Measurements from ENCODE around the gene PFKFB1. TPM values are rescaled to one million over a fixed set of nuclear protein-coding genes. Genes with fewer than 3 reads are reported as not detected.

Gene PFKFB1
- total and polyA plus RNA-seq, 2 donors (not counting 1 experiment from before 2014, with no cell fraction given): under 0.01 TPM; not detected in 1

GRCh38 chrX:54979432-54979831 is 14.6 kb downstream of the PFKFB1 start:
- H3K9me3 ChIP-seq (ENCODE audit: control insufficient read depth, insufficient read depth, low read depth, low read length): no peaks in the 10 kb centered on the region
- H3K4me2 ChIP-seq (ENCODE audit: extremely low read depth, insufficient read depth, low read length): no peak overlapping the region
- no peak overlapping the region for H3K27ac ChIP-seq (ENCODE audit: insufficient read depth, low read length)
- no peaks in the 10 kb centered on the region for H3K4me1 ChIP-seq (ENCODE audit: control insufficient read depth, extremely low read depth, insufficient read depth, low read length)
- DNase-seq (ENCODE audit: low read depth in 2 of 2): no peak
- H3K36me3 ChIP-seq (ENCODE audit: control insufficient read depth, insufficient read depth, low read length): no peaks in the 10 kb centered on the region
- H3K4me3 ChIP-seq (replicated peaks in 1 of 4; ENCODE audit: control extremely low read depth in 1 of 4, insufficient read depth in 1 of 4, low read depth in 3 of 4, low read length in 4 of 4): no peak overlapping the region
- H3K9ac ChIP-seq (ENCODE audit: insufficient read depth, low read length): no peak overlapping the region
- no peaks in the 10 kb centered on the region for H3K79me2 ChIP-seq (ENCODE audit: control insufficient read depth, insufficient read depth, low read length)
- H4K20me1 ChIP-seq (ENCODE audit: control insufficient read depth, extremely low read depth, insufficient read depth, low read length): no peaks in the 10 kb centered on the region
- H2AFZ ChIP-seq (ENCODE audit: low read length): no peak overlapping the region
- TF ChIP-seq CTCF (conservative IDR thresholded peaks at IDR 0.05 in 1 of 2, IDR thresholded peaks at IDR 0.05 in 1 of 2; ENCODE audit: low read depth in 1 of 2, low read length in 2 of 2) (no peak), EZH2 (IDR thresholded peaks at IDR 0.05; ENCODE audit: low read length, missing control alignments) (no peak)
- H3K27me3 ChIP-seq (ENCODE audit: control insufficient read depth, insufficient read depth, low read length): no peaks in the 10 kb centered on the region

- peak in 1 of 2 donors; percentile 62 for DNase-seq (ENCODE audit: low read depth in 2 of 2)
- Histone ChIP-seq H4K20me1 (ENCODE audit: control insufficient read depth, extremely low read depth, insufficient read depth, low read length) (no peaks in the 10 kb centered on the region), H3K9me3 (ENCODE audit: control insufficient read depth, insufficient read depth, low read depth, low read length) (no peaks in the 10 kb centered on the region), H3K4me3 (replicated peaks in 1 of 4; ENCODE audit: control extremely low read depth in 1 of 4, insufficient read depth in 1 of 4, low read depth in 3 of 4, low read length in 4 of 4) (no peak overlapping the region), H3K4me2 (ENCODE audit: extremely low read depth, insufficient read depth, low read length) (no peak overlapping the region), H2AFZ (ENCODE audit: low read length) (no peak overlapping the region), H3K4me1 (ENCODE audit: control insufficient read depth, extremely low read depth, insufficient read depth, low read length) (no peaks in the 10 kb centered on the region), H3K9ac (ENCODE audit: insufficient read depth, low read length) (no peak overlapping the region), H3K36me3 (ENCODE audit: control insufficient read depth, insufficient read depth, low read length) (no peaks in the 10 kb centered on the region), H3K27ac (ENCODE audit: insufficient read depth, low read length) (no peak overlapping the region), H3K27me3 (ENCODE audit: control insufficient read depth, insufficient read depth, low read length) (no peaks in the 10 kb centered on the region), H3K79me2 (ENCODE audit: control insufficient read depth, insufficient read depth, low read length) (no peaks in the 10 kb centered on the region)
- TF ChIP-seq CTCF (conservative IDR thresholded peaks at IDR 0.05 in 1 of 2, IDR thresholded peaks at IDR 0.05 in 1 of 2; ENCODE audit: low read depth in 1 of 2, low read length in 2 of 2) (no peak), EZH2 (IDR thresholded peaks at IDR 0.05; ENCODE audit: low read length, missing control alignments) (no peak)
These were observed 15.5 kb downstream of the PFKFB1 start for GRCh38 chrX:54978448-54978847.

GRCh38 chrX:54977387-54977786 is 16.6 kb downstream of the PFKFB1 start:
- no peaks in the 10 kb centered on the region for H3K36me3 ChIP-seq (ENCODE audit: control insufficient read depth, insufficient read depth, low read length)
- H3K27ac ChIP-seq (ENCODE audit: insufficient read depth, low read length): no peak overlapping the region
- no peaks in the 10 kb centered on the region for H3K79me2 ChIP-seq (ENCODE audit: control insufficient read depth, insufficient read depth, low read length)
- no peaks in the 10 kb centered on the region for H3K27me3 ChIP-seq (ENCODE audit: control insufficient read depth, insufficient read depth, low read length)
- H2AFZ ChIP-seq (ENCODE audit: low read length): no peak overlapping the region
- H3K9me3 ChIP-seq (ENCODE audit: control insufficient read depth, insufficient read depth, low read depth, low read length): no peaks in the 10 kb centered on the region
- no peaks in the 10 kb centered on the region for H4K20me1 ChIP-seq (ENCODE audit: control insufficient read depth, extremely low read depth, insufficient read depth, low read length)
- no peaks in the 10 kb centered on the region for H3K4me1 ChIP-seq (ENCODE audit: control insufficient read depth, extremely low read depth, insufficient read depth, low read length)
- H3K9ac ChIP-seq (ENCODE audit: insufficient read depth, low read length): no peak overlapping the region
- DNase-seq (ENCODE audit: low read depth in 2 of 2): no peak
- H3K4me3 ChIP-seq (replicated peaks in 1 of 4; ENCODE audit: control extremely low read depth in 1 of 4, insufficient read depth in 1 of 4, low read depth in 3 of 4, low read length in 4 of 4): no peak overlapping the region
- no peak overlapping the region for H3K4me2 ChIP-seq (ENCODE audit: extremely low read depth, insufficient read depth, low read length)
- no peak for TF ChIP-seq CTCF (conservative IDR thresholded peaks at IDR 0.05 in 1 of 2, IDR thresholded peaks at IDR 0.05 in 1 of 2; ENCODE audit: low read depth in 1 of 2, low read length in 2 of 2)
